GM10248 (cell line): ENCODE measurements around the gene RECQL5.

Experiments used
- CTCF ChIA-PET: fragments of 300-600 bp; sonication (Branson Sonifier 250); formaldehyde crosslinking; extraction: SDS; loops from one replicate; lab custom pipeline; 2021; ENCODE audit warnings: antibody characterized with exemption; lab: Yijun Ruan, JAX
- POLR2A ChIA-PET: fragments of 350-650 bp; sonication (Branson Sonifier 250); formaldehyde crosslinking; extraction: SDS; loops from one replicate; lab custom pipeline; 2020; ENCODE audit warnings: antibody characterized with exemption; lab: Yijun Ruan, JAX
- DNase-seq: peaks from one replicate; pipeline ENCODE4 v3.0.0; 2012; ENCODE audit errors: extremely low spot score
- TF ChIP-seq, protein P1 (sequence below): IDR thresholded peaks from 2 replicates; pipeline ENCODE4 v1.5.1; 2012; ENCODE audit warnings: mild to moderate bottlenecking, low read depth; ENCODE audit errors: extremely low read depth, missing control alignments, control extremely low read depth

RECQL5 gene

DNA sequence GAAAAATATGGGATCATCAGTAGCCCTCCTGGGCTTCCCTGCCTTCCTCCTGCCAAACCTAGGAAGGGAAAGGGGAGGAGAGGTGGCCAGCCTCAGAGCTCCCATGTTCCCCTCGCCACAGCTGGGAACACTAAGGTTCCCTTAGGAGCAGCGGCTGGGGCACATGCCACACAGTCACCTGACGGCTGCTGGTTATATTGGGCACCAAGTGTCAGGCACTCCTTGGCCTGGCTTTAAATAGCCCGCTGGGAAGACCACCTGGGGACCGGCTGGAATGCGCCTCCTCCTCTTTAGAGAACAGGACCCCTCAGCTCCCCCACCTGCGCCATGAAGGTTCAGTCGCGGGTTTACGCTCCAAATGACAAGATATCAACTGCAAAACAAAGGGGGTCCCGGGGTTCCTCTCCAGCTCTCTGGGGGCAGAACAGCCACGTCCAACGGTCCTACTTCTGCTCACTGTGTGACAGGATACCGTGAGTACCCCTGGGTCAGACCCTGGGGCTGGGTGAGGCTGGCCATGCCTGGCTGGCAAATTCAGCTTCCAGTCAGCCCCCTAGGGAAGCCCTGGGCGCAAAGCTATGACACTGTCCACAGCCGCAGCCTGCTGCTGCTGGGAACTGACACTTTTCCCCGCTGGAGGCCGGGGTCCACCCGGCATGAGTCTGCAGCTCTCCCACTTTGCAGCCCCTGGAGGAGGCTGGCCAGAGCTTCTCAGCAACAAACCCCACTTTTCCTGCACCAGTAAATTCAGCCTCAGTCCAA lies 30.4 kb downstream of the RECQL5 start:
- DNase-seq, result no peak
- CTCF ChIA-PET, result interaction anchor here (0.9 to 29.8 kb wide), 6 partner anchors 11 to 113 kb away, joined by 4 to 856 read pairs (median 8); a partner anchor contains a TSS
- TF ChIP-seq, protein P1, sequence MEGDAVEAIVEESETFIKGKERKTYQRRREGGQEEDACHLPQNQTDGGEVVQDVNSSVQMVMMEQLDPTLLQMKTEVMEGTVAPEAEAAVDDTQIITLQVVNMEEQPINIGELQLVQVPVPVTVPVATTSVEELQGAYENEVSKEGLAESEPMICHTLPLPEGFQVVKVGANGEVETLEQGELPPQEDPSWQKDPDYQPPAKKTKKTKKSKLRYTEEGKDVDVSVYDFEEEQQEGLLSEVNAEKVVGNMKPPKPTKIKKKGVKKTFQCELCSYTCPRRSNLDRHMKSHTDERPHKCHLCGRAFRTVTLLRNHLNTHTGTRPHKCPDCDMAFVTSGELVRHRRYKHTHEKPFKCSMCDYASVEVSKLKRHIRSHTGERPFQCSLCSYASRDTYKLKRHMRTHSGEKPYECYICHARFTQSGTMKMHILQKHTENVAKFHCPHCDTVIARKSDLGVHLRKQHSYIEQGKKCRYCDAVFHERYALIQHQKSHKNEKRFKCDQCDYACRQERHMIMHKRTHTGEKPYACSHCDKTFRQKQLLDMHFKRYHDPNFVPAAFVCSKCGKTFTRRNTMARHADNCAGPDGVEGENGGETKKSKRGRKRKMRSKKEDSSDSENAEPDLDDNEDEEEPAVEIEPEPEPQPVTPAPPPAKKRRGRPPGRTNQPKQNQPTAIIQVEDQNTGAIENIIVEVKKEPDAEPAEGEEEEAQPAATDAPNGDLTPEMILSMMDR, result no peak
- POLR2A ChIA-PET, result no interaction called here

DNA sequence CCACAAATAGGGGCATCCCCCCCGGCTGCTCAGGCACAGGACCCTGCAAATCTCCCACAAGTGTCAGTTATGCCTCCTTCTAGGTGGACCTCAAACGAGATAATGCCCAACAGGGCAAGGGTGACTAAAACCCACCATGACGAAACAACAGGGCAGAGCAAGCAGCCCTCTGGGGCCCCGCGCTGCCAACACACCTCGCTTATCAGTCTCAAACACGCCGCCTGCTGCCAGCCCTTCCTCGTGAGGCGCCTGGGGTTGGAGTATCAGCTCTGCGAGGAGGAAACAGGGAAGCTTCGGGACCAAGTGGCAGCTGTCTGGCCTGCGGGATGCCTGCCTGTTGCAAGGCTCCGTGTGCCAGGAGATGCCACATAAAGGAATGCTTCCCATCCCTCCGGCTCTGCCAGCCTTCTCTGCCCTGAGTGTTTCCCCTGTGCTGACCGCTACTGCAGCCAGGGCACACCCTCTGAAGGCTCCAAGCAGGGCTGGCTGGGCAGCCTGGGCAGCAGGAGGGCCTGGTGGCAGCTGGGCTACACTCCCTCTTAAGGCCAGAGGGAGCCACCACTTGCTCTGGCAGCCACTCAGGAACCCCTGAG lies 31.2 kb downstream of the RECQL5 start:
- DNase-seq, result no peak
- ChIA-PET CTCF (interaction anchor here (1.0 to 29.8 kb wide), 5 partner anchors 10 to 114 kb away, joined by 4 to 856 read pairs (median 82); a partner anchor contains a TSS), POLR2A (no interaction called here)
- TF ChIP-seq, protein P1, result no peak

DNA sequence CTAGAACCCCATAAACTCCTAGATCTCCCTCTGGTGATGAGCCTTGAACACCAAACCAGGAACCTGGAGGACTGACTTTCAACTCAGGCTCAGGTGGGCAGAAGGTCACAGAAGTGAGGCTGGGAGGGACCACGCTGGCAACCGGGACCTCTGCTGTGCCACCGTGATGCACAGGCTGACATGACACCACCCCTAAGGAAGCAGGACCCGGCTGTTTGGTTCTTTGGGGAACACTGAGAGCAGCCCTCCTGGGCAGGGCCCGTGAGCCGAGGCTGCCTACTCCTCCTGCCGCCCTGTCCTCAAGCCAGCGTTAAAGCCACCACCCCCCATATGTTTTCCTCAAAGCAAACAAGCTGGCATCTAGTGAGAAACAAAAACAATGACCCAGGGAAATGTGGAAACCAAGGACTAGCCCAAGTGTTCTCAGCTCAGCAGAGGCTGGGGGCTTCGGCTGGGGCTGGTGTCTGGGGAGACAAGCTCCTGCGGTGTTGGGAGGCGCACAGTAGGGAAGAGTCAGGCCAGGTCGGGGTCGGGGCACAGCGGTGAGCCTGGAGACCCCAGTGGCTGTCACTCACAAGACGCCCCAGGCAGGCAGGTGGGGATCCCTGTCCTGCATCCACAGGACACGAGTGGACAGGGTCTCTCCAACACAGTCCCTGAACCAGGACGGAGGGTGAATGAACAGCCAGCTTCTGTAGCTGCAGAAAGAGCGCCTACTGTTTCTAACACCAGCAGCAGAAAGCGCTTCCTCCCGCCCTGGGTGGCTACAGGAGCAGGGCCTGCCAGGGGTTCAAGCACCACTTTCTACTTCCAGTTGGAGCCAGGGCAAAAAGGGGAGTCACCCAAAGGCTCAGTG lies 32.0 kb downstream of the RECQL5 start:
- CTCF ChIA-PET, result interaction anchor here (1.0 to 29.8 kb wide), 13 partner anchors 13 to 208 kb away, joined by 4 to 856 read pairs (median 22); partner anchors contain the start of gene ITGB4
- TF ChIP-seq, protein P1, result no peak
- POLR2A ChIA-PET, result no interaction called here
- no peak for DNase-seq

DNA sequence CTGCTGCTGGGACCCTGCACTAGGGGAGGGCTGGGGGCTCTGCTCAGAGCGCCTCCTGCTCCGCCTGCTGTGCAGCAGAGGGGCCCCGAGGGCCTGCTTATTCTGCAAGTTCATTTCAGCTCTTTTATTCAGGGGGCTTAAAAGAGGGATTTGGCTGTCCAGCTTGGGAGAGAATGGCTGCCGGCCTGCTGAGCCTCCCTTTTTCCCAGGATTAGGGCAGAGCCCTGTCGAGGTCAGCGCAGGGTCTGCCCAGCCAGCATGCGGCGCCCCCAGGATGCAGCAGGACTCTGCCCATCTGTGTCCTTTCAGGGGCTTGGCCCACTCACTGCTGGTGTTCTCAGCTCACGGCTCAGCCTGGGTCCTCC lies 32.6 kb downstream of the RECQL5 start:
- TF ChIP-seq, protein P1, result no peak
- no peak for DNase-seq
- ChIA-PET POLR2A (no interaction called here), CTCF (interaction anchor here (0.6 to 29.8 kb wide), 31 partner anchors 12 to 207 kb away, joined by 3 to 856 read pairs (median 16); partner anchors contain the start of genes ITGB4, MYO15B, RECQL5 and SAP30BP)

DNA sequence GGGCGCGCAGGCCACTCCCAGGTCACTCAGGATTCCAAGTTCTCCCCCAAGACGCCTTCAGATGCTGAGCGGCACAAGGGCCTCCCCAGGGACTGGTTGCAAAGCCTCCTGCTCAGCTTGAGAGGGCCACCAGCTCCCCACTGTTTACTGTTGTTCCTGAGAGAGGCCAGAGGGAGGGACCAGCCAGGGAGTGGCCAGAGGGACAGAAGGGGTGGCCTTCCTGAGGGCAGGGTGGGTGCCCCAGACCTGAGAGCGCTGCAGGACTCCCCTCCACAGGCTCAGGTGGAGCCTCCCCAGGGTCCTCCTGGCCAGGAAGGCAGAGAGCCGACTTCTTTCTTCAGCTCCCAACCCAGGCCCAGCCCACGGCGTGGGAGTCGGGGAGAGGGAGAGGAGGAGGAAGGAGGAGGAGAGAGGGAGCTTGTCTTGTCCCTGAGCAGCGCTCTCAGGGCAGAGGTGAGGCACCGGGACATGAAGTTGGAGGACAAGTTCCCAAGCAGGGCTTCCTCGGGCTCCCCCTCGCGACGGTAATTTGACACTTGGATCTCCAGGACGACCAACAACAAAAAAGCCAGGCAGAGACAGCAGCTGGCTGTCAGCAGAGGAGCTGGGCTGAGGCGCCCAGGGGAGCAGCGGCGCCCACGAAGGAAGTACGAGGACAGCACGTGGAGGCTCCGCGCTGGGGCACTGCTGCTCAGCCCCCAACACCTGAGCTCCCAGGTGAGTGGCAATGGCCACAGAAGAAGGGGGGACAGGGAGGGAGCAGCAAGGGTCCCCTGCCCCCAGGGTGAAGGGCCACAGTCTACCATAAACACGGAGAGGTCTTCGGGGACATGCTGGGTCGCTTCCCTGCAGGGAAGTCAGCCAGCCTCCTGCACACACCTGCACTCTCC lies 33.2 kb downstream of the RECQL5 start:
- TF ChIP-seq, protein P1, result peak; percentile 49
- ChIA-PET CTCF (interaction anchor here (0.6 to 29.8 kb wide), 59 partner anchors 12 to 863 kb away, joined by 3 to 856 read pairs (median 6); partner anchors contain the start of genes ITGB4, MYO15B, RECQL5 and SAP30BP), POLR2A (no interaction called here)
- peak; percentile 83 for DNase-seq
